ENCODE measurements around the gene ELMOD3. TPM values are rescaled to one million over a fixed set of nuclear protein-coding genes. Genes with fewer than 3 reads are reported as not detected.
A peak's percentile ranks its signal among the peaks of the same experiment; 100 is the strongest.
"Not testable (repeated sequence)": the region's sequence is repeated elsewhere in the genome, so short reads cannot be mapped to it uniquely, and the experiment has no call there.

Gene ELMOD3
- total and polyA plus RNA-seq, 5 donors from 2014 or later = 13.5 to 21.5 (median 15.8) TPM

- Mint-ChIP-seq H3K27ac (peak within 1 kb of the TSS; percentile 75 to 92 (median 86)), H3K36me3 (no peaks in the 10 kb centered on the region), H3K4me3 (peak within 1 kb of the TSS; percentile 69 to 88 (median 81)), H3K27me3 (peaks cover 18% of the 10 kb centered on the region), H3K4me1 (peaks cover 9 to 55% (median 28%) of the 10 kb centered on the region in 4 donors), H3K9me3 (peaks cover 0 to 5% (median 0%) of the 10 kb centered on the region in 7 donors)
- H3K36me3 ChIP-seq (ENCODE audit: control insufficient read depth, insufficient read depth, low read length) = no peaks in the 10 kb centered on the region
- peak within 1 kb of the TSS; percentile 59 for H3K4me3 ChIP-seq (ENCODE audit: low read depth, low read length)
- DNase-seq (peak in 1 of 3 donors; percentile 67), ATAC-seq (ENCODE audit: low read depth in 2 of 2) (peak; percentile 16 to 31)
- peaks cover 38% of the 10 kb centered on the region for H3K4me1 ChIP-seq (ENCODE audit: control insufficient read depth, insufficient read depth, low read length, poor library complexity, severe bottlenecking)
- no peak within 1 kb of the TSS for H3K27ac ChIP-seq (ENCODE audit: insufficient read depth, low read length, poor library complexity, severe bottlenecking)
- H3K27me3 ChIP-seq (ENCODE audit: control insufficient read depth, insufficient read depth, low read length) = peaks cover 2% of the 10 kb centered on the region
- H3K9me3 ChIP-seq (ENCODE audit: control insufficient read depth in 2 of 2, low read length in 2 of 2) = no peaks in the 10 kb centered on the region
Observed at GRCh38 chr2:85409845-85410583, 55.4 kb downstream of the ELMOD3 start, which contains the start of gene CAPG. CAPG (minus strand) TSS chr2:85410366; CDS start chr2:85402145, 8,221 bp downstream.

GRCh38 chr2:85410584-85411404, 56.2 kb downstream of the ELMOD3 start:
- H3K4me3 Mint-ChIP-seq = peak overlapping the region; percentile 48 to 88 (median 56)
- no peak for ATAC-seq (ENCODE audit: low read depth in 2 of 2)
- Histone ChIP-seq H3K4me3 (ENCODE audit: low read depth, low read length) (no peak overlapping the region), H3K27me3 (ENCODE audit: control insufficient read depth, insufficient read depth, low read length) (peaks cover 2% of the 10 kb centered on the region), H3K27ac (ENCODE audit: insufficient read depth, low read length, poor library complexity, severe bottlenecking) (no peak overlapping the region), H3K4me1 (ENCODE audit: control insufficient read depth, insufficient read depth, low read length, poor library complexity, severe bottlenecking) (peaks cover 34% of the 10 kb centered on the region), H3K36me3 (ENCODE audit: control insufficient read depth, insufficient read depth, low read length) (no peaks in the 10 kb centered on the region), H3K9me3 (ENCODE audit: control insufficient read depth in 2 of 2, low read length in 2 of 2) (no peaks in the 10 kb centered on the region)
- H3K9me3 Mint-ChIP-seq = peaks cover 0 to 2% (median 0%) of the 10 kb centered on the region in 7 donors
- peak overlapping the region in 1 of 3 donors; percentile 92 for H3K27ac Mint-ChIP-seq
- no peak for DNase-seq
- H3K27me3 Mint-ChIP-seq = peaks cover 18% of the 10 kb centered on the region
- H3K4me1 Mint-ChIP-seq = peaks cover 9 to 49% (median 23%) of the 10 kb centered on the region in 4 donors
- no peaks in the 10 kb centered on the region for H3K36me3 Mint-ChIP-seq

GRCh38 chr2:85411405-85411748, 56.8 kb downstream of the ELMOD3 start:
- Mint-ChIP-seq H3K9me3 (peaks cover 0 to 2% (median 0%) of the 10 kb centered on the region in 7 donors), H3K36me3 (no peaks in the 10 kb centered on the region), H3K4me3 (peak overlapping the region in 2 of 4 donors; percentile 54 to 59), H3K27me3 (peaks cover 18% of the 10 kb centered on the region), H3K27ac (peak overlapping the region in 1 of 3 donors; percentile 92), H3K4me1 (peaks cover 9 to 43% (median 20%) of the 10 kb centered on the region in 4 donors)
- H3K4me1 ChIP-seq (ENCODE audit: control insufficient read depth, insufficient read depth, low read length, poor library complexity, severe bottlenecking) = peaks cover 34% of the 10 kb centered on the region
- no peak overlapping the region for H3K27ac ChIP-seq (ENCODE audit: insufficient read depth, low read length, poor library complexity, severe bottlenecking)
- no peak overlapping the region for H3K4me3 ChIP-seq (ENCODE audit: low read depth, low read length)
- ATAC-seq (ENCODE audit: low read depth in 2 of 2) = no peak
- DNase-seq = no peak
- peaks cover 2% of the 10 kb centered on the region for H3K27me3 ChIP-seq (ENCODE audit: control insufficient read depth, insufficient read depth, low read length)
- no peaks in the 10 kb centered on the region for H3K36me3 ChIP-seq (ENCODE audit: control insufficient read depth, insufficient read depth, low read length)
- H3K9me3 ChIP-seq (ENCODE audit: control insufficient read depth in 2 of 2, low read length in 2 of 2) = no peaks in the 10 kb centered on the region

GRCh38 chr2:85413592-85414420, 59.2 kb downstream of the ELMOD3 start:
- Histone ChIP-seq H3K36me3 (ENCODE audit: control insufficient read depth, insufficient read depth, low read length) (no peaks in the 10 kb centered on the region), H3K27me3 (ENCODE audit: control insufficient read depth, insufficient read depth, low read length) (peaks cover 2% of the 10 kb centered on the region), H3K4me1 (ENCODE audit: control insufficient read depth, insufficient read depth, low read length, poor library complexity, severe bottlenecking) (peaks cover 36% of the 10 kb centered on the region), H3K4me3 (ENCODE audit: low read depth, low read length) (no peak overlapping the region), H3K27ac (ENCODE audit: insufficient read depth, low read length, poor library complexity, severe bottlenecking) (no peak overlapping the region), H3K9me3 (ENCODE audit: control insufficient read depth in 2 of 2, low read length in 2 of 2) (no peaks in the 10 kb centered on the region)
- Mint-ChIP-seq H3K36me3 (no peaks in the 10 kb centered on the region), H3K27me3 (peaks cover 18% of the 10 kb centered on the region), H3K4me1 (peaks cover 2 to 37% (median 14%) of the 10 kb centered on the region in 4 donors), H3K4me3 (peak overlapping the region; percentile 50 to 86 (median 62)), H3K27ac (no peak overlapping the region), H3K9me3 (peaks cover 0 to 2% (median 0%) of the 10 kb centered on the region in 7 donors)
- no peak for ATAC-seq (ENCODE audit: low read depth in 2 of 2)
- DNase-seq = peak in 1 of 3 donors; percentile 19

GRCh38 chr2:85414421-85414759, 59.8 kb downstream of the ELMOD3 start:
- not testable (repeated sequence) for H3K9me3 ChIP-seq (ENCODE audit: control insufficient read depth in 2 of 2, low read length in 2 of 2); ATAC-seq (ENCODE audit: low read depth in 2 of 2); DNase-seq; H3K4me3 ChIP-seq (ENCODE audit: low read depth, low read length); H3K27me3 ChIP-seq (ENCODE audit: control insufficient read depth, insufficient read depth, low read length); H3K9me3 Mint-ChIP-seq; H3K27ac ChIP-seq (ENCODE audit: insufficient read depth, low read length, poor library complexity, severe bottlenecking); H3K36me3 ChIP-seq (ENCODE audit: control insufficient read depth, insufficient read depth, low read length); H3K27ac Mint-ChIP-seq; H3K36me3 Mint-ChIP-seq
- H3K4me1 Mint-ChIP-seq = peaks cover 0 to 38% (median 14%) of the 10 kb centered on the region in 4 donors
- H3K4me1 ChIP-seq (ENCODE audit: control insufficient read depth, insufficient read depth, low read length, poor library complexity, severe bottlenecking) = peaks cover 36% of the 10 kb centered on the region
- peak overlapping the region in 1 of 4 donors; percentile 86 for H3K4me3 Mint-ChIP-seq
- peaks cover 18% of the 10 kb centered on the region for H3K27me3 Mint-ChIP-seq

GRCh38 chr2:85414761-85415553, 60.4 kb downstream of the ELMOD3 start:
- Mint-ChIP-seq H3K4me1 (peaks cover 0 to 37% (median 14%) of the 10 kb centered on the region in 4 donors), H3K9me3 (peaks cover 0 to 2% (median 0%) of the 10 kb centered on the region in 7 donors), H3K4me3 (peak overlapping the region in 2 of 4 donors; percentile 2 to 86), H3K27me3 (peaks cover 18% of the 10 kb centered on the region), H3K36me3 (no peaks in the 10 kb centered on the region), H3K27ac (peak overlapping the region in 2 of 3 donors; percentile 52 to 62)
- Histone ChIP-seq H3K4me3 (ENCODE audit: low read depth, low read length) (no peak overlapping the region), H3K36me3 (ENCODE audit: control insufficient read depth, insufficient read depth, low read length) (no peaks in the 10 kb centered on the region), H3K4me1 (ENCODE audit: control insufficient read depth, insufficient read depth, low read length, poor library complexity, severe bottlenecking) (peaks cover 36% of the 10 kb centered on the region), H3K9me3 (ENCODE audit: control insufficient read depth in 2 of 2, low read length in 2 of 2) (no peaks in the 10 kb centered on the region), H3K27me3 (ENCODE audit: control insufficient read depth, insufficient read depth, low read length) (peaks cover 2% of the 10 kb centered on the region), H3K27ac (ENCODE audit: insufficient read depth, low read length, poor library complexity, severe bottlenecking) (no peak overlapping the region)
- ATAC-seq (ENCODE audit: low read depth in 2 of 2) (no peak), DNase-seq (no peak)

Measured in CD4-positive, CD25-positive, alpha-beta regulatory T cell (primary cell).